HG03025 (cell line): ENCODE data around the gene AKR7A2.
"Not testable (repeated sequence)": the region's sequence is repeated elsewhere in the genome, so short reads cannot be mapped to it uniquely, and the experiment has no call there.

Source experiments
- ATAC-seq: cut with Tn5 transposase; IDR thresholded peaks from one replicate; pipeline ENCODE4 v1.9.1; 2021; ENCODE audit warnings: mild to moderate bottlenecking, moderate library complexity; ENCODE audit not compliant: unreplicated experiment, low FRiP score

AKR7A2 gene

GRCh38 chr1:19269427-19270342, 42.3 kb downstream of the AKR7A2 start:
- ATAC-seq = not testable (repeated sequence)

- no peak for ATAC-seq
Observed at GRCh38 chr1:19268445-19268844, 43.5 kb downstream of the AKR7A2 start.

GRCh38 chr1:19262744-19263143, 49.2 kb downstream of the AKR7A2 start:
- ATAC-seq = no peak

- ATAC-seq = no peak
Observed at GRCh38 chr1:19262047-19262446, 49.9 kb downstream of the AKR7A2 start.

- ATAC-seq = no peak
Observed at GRCh38 chr1:19260211-19261138, 51.5 kb downstream of the AKR7A2 start.

GRCh38 chr1:19258353-19258752, 53.6 kb downstream of the AKR7A2 start:
- no peak for ATAC-seq

GRCh38 chr1:19257178-19257914, 54.6 kb downstream of the AKR7A2 start:
- no peak for ATAC-seq

GRCh38 chr1:19256301-19256700, 55.6 kb downstream of the AKR7A2 start:
- not testable (repeated sequence) for ATAC-seq

GRCh38 chr1:19255288-19255687, 56.7 kb downstream of the AKR7A2 start:
- ATAC-seq = no peak

- no peak for ATAC-seq
Observed at GRCh38 chr1:19254416-19254815, 57.5 kb downstream of the AKR7A2 start.
